Measurements from ENCODE around the gene SPAG6. TPM values are rescaled to one million over a fixed set of nuclear protein-coding genes. Genes with fewer than 3 reads are reported as not detected.

Gene SPAG6
- total and polyA plus RNA-seq, 9 of the 15 experiments (the other 6 are each of a cell fraction or from before 2014, with no cell fraction given), result 3.5 to 23.1 (median 11.8) TPM

- no peaks in the 10 kb centered on the region for H4K20me1 ChIP-seq (replicated peaks; ENCODE audit: control insufficient read depth, insufficient read depth, low read length)
- DNase-seq (ENCODE audit: extremely low read depth in 1 of 4, low spot score in 3 of 4) (no peak), FAIRE-seq (no peak), ATAC-seq (no peak)
- H3K27ac ChIP-seq (ENCODE audit: extremely low read depth, low read depth, low read length), result no peak overlapping the region
- H3K4me3 ChIP-seq, result no peak overlapping the region
- H2AFZ ChIP-seq (ENCODE audit: low read depth, low read length), result no peak overlapping the region
- in situ Hi-C loops (cut with MboI) (no loop called here), intact Hi-C loops (cut with micrococcal nuclease) (no loop called here)
- no peak overlapping the region for H3K9ac ChIP-seq (ENCODE audit: insufficient read depth in 1 of 2, low read depth in 2 of 2, low read length in 2 of 2)
- 80% methylated on average over 7 of the region's 7 CpGs for WGBS (ENCODE audit: insufficient coverage, low coverage, missing lambda C conversion rate)
- H3K27me3 ChIP-seq (ENCODE audit: control insufficient read depth in 2 of 2, insufficient read depth in 2 of 2, low read length in 2 of 2), result no peaks in the 10 kb centered on the region
- H3K4me2 ChIP-seq (ENCODE audit: insufficient read depth, low read length), result no peak overlapping the region
- H3K9me1 ChIP-seq (ENCODE audit: control insufficient read depth, insufficient read depth, low read length), result no peaks in the 10 kb centered on the region
- peaks cover 0 to 10% of the 10 kb centered on the region in 2 experiments; a peak in 3 of 5 replicates for H3K4me1 ChIP-seq (replicated peaks in 1 of 2; ENCODE audit: control insufficient read depth in 2 of 2, insufficient read depth in 2 of 2, low read length in 2 of 2)
- no peak for TF ChIP-seq ZBTB5 (IDR thresholded peaks at IDR 0.05)
- BruUV-seq (replicated peaks), result no TSS peak
- H3K9me3 ChIP-seq (replicated peaks; ENCODE audit: control insufficient read depth, insufficient read depth, low read depth, low read length), result no peaks in the 10 kb centered on the region
- POLR2A ChIA-PET, result no interaction called here
- no peaks in the 10 kb centered on the region for H3K36me3 ChIP-seq (ENCODE audit: control insufficient read depth, insufficient read depth, low read length)
- no peaks in the 10 kb centered on the region for H3K79me2 ChIP-seq (ENCODE audit: control insufficient read depth, insufficient read depth, low read length)
- CTCF ChIA-PET (ENCODE audit: low intra/inter-chr PET ratio), result no interaction called here
These were observed 106.0 kb downstream of the SPAG6 start for GRCh38 chr10:22451346-22451745.

- Histone ChIP-seq H3K79me2 (ENCODE audit: control insufficient read depth, insufficient read depth, low read length) (no peaks in the 10 kb centered on the region), H4K20me1 (replicated peaks; ENCODE audit: control insufficient read depth, insufficient read depth, low read length) (no peaks in the 10 kb centered on the region), H2AFZ (ENCODE audit: low read depth, low read length) (no peak overlapping the region), H3K9me1 (ENCODE audit: control insufficient read depth, insufficient read depth, low read length) (no peaks in the 10 kb centered on the region), H3K9ac (ENCODE audit: insufficient read depth in 1 of 2, low read depth in 2 of 2, low read length in 2 of 2) (no peak overlapping the region), H3K4me2 (ENCODE audit: insufficient read depth, low read length) (no peak overlapping the region), H3K9me3 (replicated peaks; ENCODE audit: control insufficient read depth, insufficient read depth, low read depth, low read length) (no peaks in the 10 kb centered on the region), H3K27me3 (ENCODE audit: control insufficient read depth in 2 of 2, insufficient read depth in 2 of 2, low read length in 2 of 2) (no peaks in the 10 kb centered on the region), H3K4me3 (no peak overlapping the region), H3K27ac (ENCODE audit: extremely low read depth, low read depth, low read length) (no peak overlapping the region), H3K36me3 (ENCODE audit: control insufficient read depth, insufficient read depth, low read length) (no peaks in the 10 kb centered on the region), H3K4me1 (replicated peaks in 1 of 2; ENCODE audit: control insufficient read depth in 2 of 2, insufficient read depth in 2 of 2, low read length in 2 of 2) (peaks cover 0 to 10% of the 10 kb centered on the region in 2 experiments; a peak in 3 of 5 replicates)
- BruUV-seq (replicated peaks), result no TSS peak
- TF ChIP-seq LEF1 (IDR thresholded peaks at IDR 0.05), result no peak
- no peak for TF ChIP-seq ZNF655 (CRISPR knock-in tag; IDR thresholded peaks at IDR 0.05)
- TF ChIP-seq ZNF780A (CRISPR knock-in tag; IDR thresholded peaks at IDR 0.05), result no peak
- TF ChIP-seq ZBTB1 (CRISPR knock-in tag; IDR thresholded peaks at IDR 0.05; ENCODE audit: borderline replicate concordance, low read depth), result no peak
- TF ChIP-seq PCBP1 (IDR thresholded peaks at IDR 0.05; ENCODE audit: low read depth, low read length, poor library complexity, severe bottlenecking), result no peak
- no peak for TF ChIP-seq SIRT6 (IDR thresholded peaks at IDR 0.05; ENCODE audit: low read depth, low read length)
- WGBS (ENCODE audit: insufficient coverage, low coverage, missing lambda C conversion rate), result 97% methylated on average over 8 of the region's 8 CpGs
- ChIA-PET POLR2A (interaction anchor here (1.1 kb wide), 1 partner anchor 14 kb away, joined by 3 read pairs; no protein-coding TSS in a partner anchor), CTCF (ENCODE audit: low intra/inter-chr PET ratio) (no interaction called here)
- ATAC-seq (no peak), FAIRE-seq (no peak), DNase-seq (ENCODE audit: extremely low read depth in 1 of 4, low spot score in 3 of 4) (no peak)
- in situ Hi-C loops (cut with MboI) (no loop called here), intact Hi-C loops (cut with micrococcal nuclease) (no loop called here)
These were observed 108.0 kb downstream of the SPAG6 start for GRCh38 chr10:22453320-22453719.
